Sigmoid colon (tissue), 4 donors: Measurements from ENCODE around the gene LRRTM4.

ENCODE experiments used
- CTCF ChIP-seq, 4 experiments: fragments of 450-650 bp in 3 of 4; fragments of 200-600 bp in 1 of 4; IDR thresholded peaks; one replicate each; pipeline ENCODE4 v1.5.1; 2016 to 2019; ENCODE audit warnings: antibody characterized with exemption in 4 of 4, mild to moderate bottlenecking in 3 of 4, moderate library complexity in 2 of 4
- POLR2AphosphoS5 ChIP-seq, 4 donors: sonication (generic); formaldehyde crosslinking; IDR thresholded peaks; one replicate each; pipeline ENCODE4 v1.6.1; 2017; ENCODE audit warnings: antibody characterized with exemption in 4 of 4

GRCh38 chr2:77348821-77349220 lies 173.4 kb downstream of the LRRTM4 start:
- TF ChIP-seq CTCF (IDR thresholded peaks at IDR 0.05) (no peak), POLR2AphosphoS5 (IDR thresholded peaks at IDR 0.05) (no peak)
